ENCODE results near the gene ATP5F1E. TPM values are rescaled to one million over a fixed set of nuclear protein-coding genes. Genes with fewer than 3 reads are reported as not detected.

Gene ATP5F1E
- 85.5 to 130 TPM (median 101 TPM) in 5 replicates for total RNA-seq (2022; extraction: Qiagen RNA extraction; ENCODE audit: low read depth)

DNA sequence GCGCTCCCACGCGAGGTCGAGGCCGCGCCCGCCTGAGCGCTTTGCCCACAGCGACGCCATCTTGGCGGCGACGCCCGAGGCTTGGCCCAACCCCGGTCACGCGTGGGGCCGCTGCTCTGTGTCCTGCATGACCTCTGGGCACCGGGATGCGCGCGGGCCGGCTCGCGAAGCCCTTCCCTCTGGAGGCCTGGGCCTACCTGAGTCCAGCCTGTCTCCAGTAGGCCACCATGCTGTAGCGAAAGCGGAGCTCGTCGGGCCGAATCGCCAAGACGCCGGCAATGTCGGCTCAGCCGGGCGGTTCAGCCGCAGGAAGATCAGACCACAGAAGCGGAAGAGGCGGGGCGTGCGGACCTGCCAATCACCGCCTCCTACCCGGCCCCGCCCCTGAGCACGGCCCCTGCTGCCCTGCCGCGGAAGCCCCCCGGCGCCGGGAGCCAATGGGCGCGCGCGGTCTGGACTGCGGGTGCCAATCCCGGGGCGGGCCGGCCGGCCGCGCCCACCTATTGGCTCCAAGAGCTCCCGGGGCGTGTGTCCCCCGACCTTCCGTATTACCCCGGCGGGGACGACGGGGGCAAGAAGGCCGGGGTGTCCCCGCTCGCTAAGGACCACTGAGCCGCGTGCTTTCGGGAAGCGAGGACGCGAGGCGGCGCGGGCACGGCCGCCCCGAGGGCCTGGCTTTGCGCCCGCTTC lies at the start of gene ATP5F1E:
TSS of gene ATP5F1E (minus strand) at position 313 of the 690 bp plus-strand sequence. CDS start at position 229, 84 bp downstream.

DNA sequence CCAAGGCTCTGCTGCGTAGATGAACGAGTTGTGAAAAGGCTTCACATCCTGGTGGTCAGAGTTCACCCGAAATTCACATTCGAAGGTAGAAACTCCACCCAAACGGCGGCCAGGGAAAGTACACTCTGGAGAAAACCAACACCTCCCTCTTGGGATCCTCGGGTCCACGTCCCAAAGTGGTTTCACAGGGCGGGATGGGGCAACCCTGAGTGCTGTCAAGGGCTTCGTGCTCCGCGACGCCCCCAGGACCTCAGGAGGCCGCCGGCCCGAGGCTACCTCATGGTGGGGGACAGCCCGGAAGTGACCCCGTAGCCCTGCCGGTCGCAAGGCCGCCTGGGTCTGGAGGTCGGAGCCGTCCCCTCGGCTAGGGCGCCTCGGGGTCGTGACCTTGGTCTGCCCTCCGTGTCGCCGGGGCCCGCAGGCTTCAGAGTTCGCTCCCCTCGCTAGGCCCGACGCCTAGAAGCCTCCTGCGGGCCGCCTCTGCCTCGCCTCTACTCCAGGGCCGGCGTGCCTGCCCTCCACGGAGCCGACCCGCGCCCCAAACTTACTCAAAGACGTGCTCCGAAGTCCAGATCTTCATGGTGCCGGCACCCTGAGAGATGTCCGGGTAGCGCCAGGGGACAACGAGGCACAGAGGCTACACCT lies 10.1 kb upstream of the ATP5F1E start, which contains the start of gene PRELID3B:
TSS of gene PRELID3B (minus strand) at position 636 of the 645 bp plus-strand sequence. CDS start at position 580, 56 bp downstream.

DNA sequence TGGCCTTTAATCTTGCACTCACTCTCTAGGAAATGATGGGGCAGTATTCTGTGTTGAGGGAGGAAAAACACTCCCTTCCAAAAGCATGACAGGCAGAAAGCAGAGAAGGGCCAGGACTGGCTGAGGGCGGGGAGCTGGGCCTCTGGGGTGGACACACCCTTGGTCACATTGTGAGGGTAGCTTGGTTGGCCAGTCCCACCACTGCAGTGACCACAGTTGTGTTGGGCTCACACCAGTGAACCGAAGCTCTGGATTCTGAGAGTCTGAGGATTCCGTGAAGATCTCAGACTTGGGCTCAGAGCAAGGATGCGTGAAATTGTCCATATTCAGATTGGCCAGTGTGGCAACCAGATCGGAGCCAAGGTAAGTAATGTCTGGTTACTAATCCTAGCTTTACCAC lies 12.9 kb downstream of the ATP5F1E start, which contains the start of gene TUBB1:
TSS of gene TUBB1 (plus strand) at position 213 of the 400 bp plus-strand sequence. CDS start at position 307, 94 bp downstream.

DNA sequence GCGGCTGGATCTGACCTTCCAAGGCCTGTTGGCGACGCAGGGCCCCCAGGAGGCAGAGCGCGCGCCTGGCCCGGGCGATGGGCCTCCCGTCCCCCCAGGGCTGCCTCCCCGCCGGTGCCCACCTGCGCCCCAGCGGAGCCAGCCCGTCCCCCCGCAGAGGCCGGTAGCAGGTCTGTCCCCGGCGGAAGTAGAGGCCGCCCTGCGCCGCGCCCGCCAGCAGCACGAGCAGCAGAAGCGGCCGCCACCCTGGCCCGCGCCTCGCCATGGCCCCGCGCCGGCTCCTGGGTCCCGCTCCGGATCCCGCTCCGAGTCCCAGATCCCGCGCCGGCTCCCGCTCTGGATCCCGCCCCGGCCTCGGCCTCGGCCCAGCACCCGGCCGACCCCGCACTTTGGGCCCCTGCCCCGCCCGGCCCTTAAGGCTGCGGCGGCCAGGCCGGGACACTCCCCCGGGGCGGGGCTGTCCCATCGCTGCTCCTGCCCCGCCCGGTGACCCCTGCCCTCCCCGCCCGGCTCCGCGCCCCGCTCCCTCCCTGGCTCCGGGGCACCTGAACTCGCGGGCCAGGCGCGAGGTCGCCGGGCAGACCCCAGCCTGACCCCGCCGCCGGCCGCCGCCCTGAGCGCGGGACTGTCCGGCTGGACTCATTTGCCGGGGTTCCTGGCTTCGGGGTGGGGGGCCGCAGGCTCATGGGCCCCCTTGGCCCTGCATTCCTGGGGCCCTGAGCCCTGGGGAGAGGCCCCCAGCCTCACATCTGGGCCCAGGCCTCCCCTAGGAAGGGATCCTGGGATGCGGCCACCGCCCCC lies 25.1 kb downstream of the ATP5F1E start, which contains the start of gene CTSZ:
TSS of gene CTSZ (minus strand) at position 391 of the 801 bp plus-strand sequence. CDS start at position 265, 126 bp downstream.

DNA sequence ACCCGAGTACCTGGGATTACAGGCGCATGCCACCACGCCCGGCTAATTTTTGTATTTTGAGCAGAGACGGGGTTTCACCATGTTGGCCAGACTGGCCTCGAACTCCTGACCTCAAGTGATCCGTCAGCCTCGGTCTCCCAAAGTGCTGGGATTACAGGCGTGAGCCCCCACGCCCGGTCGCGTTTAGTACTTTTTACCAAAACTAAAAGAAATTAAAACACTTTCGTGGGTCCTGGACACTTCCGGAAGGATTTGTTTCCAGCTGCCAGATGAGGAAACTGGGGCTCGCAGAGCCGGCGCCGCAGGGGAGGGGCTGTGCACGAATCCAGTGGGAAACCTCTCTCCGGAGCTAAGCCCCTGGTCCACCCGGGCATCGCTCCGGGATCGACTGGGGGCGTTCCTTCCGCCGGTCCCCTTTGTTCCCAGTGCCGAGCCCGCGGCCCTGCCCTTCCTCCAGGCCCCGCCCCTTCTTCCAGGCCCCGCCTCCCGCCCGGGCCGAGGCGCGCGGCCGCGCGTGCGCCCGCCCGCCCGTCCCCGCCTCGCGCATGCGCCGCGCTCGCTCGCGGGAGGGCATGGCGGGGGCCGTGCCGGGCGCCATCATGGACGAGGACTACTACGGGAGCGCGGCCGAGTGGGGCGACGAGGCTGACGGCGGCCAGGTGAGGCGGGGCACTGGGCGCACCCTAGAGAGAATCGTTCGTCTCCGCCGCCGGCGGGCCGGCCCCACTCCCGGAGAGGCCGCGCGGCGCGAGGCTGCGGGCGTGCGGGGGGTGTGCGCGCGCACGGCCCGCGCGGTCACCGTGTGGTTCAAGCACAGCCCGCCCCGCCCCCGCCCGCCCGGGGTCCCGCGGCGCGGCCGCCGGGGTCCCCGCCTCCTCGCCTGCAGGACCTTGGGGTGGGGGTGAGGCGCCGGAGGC lies 51.2 kb downstream of the ATP5F1E start, which contains the start of gene NELFCD:
TSS of gene NELFCD (plus strand) at position 546 of the 917 bp plus-strand sequence. CDS start at position 600, 54 bp downstream.

Other genes starting within 250 kb of the ATP5F1E start
- gene GNAS-AS1, start 181.4 kb downstream of the ATP5F1E start, total RNA-seq (2022; extraction: Qiagen RNA extraction; ENCODE audit: low read depth), result not detected in 5 replicates
- 684 to 769 TPM (median 714 TPM) in 5 replicates for gene GNAS, start 179.6 kb downstream of the ATP5F1E start, total RNA-seq (2022; extraction: Qiagen RNA extraction; ENCODE audit: low read depth)
- 41.8 to 48.9 TPM (median 45.3 TPM) in 5 replicates for gene NELFCD, start 51.1 kb downstream of the ATP5F1E start, total RNA-seq (2022; extraction: Qiagen RNA extraction; ENCODE audit: low read depth)
- 139 to 187 TPM (median 184 TPM) in 5 replicates for gene CTSZ, start 25.1 kb downstream of the ATP5F1E start, total RNA-seq (2022; extraction: Qiagen RNA extraction; ENCODE audit: low read depth)
- gene TUBB1, start 12.9 kb downstream of the ATP5F1E start, total RNA-seq (2022; extraction: Qiagen RNA extraction; ENCODE audit: low read depth), result 0.06 TPM in 1 of 5 replicates, not detected in the others
- 54.9 to 71.1 TPM (median 57.3 TPM) in 5 replicates for gene PRELID3B, start 10.5 kb upstream of the ATP5F1E start, total RNA-seq (2022; extraction: Qiagen RNA extraction; ENCODE audit: low read depth)
- gene ZNF831, start 131.5 kb upstream of the ATP5F1E start, total RNA-seq (2022; extraction: Qiagen RNA extraction; ENCODE audit: low read depth), result not detected in 5 replicates